Neural cell (in vitro differentiated cells): ENCODE measurements around the gene TBC1D16. TPM values are rescaled to one million over a fixed set of nuclear protein-coding genes. Genes with fewer than 3 reads are reported as not detected.

Source experiments
- H2AFZ ChIP-seq: fragments of 200-600, 300-800 bp; sonication (generic), shearing (Covaris generic); 2 replicates; pipeline ENCODE4 v1.6.0; 2014; ENCODE audit warnings: low read depth, mild to moderate bottlenecking, antibody characterized with exemption, low read length, moderate library complexity
- H3F3A ChIP-seq: fragments of 200-600 bp; shearing (Covaris generic); 2 replicates; pipeline ENCODE4 v1.6.1; 2016; ENCODE audit warnings: mild to moderate bottlenecking, moderate library complexity, mixed read lengths, antibody characterized with exemption, low read length; ENCODE audit not compliant: insufficient read depth, poor library complexity, severe bottlenecking
- H3K27ac ChIP-seq: fragments of 200-600, 300-800 bp; sonication (generic), shearing (Covaris generic); 2 replicates; pipeline ENCODE4 v1.5.1; 2014; ENCODE audit warnings: mild to moderate bottlenecking, low read length, moderate library complexity
- H3K27me3 ChIP-seq: fragments of 300-800, 200-600 bp; sonication (generic), shearing (Covaris generic); 2 replicates; pipeline ENCODE4 v1.6.0; 2014; ENCODE audit warnings: mild to moderate bottlenecking, low read depth, low read length, moderate library complexity; ENCODE audit not compliant: insufficient read depth
- H3K36me3 ChIP-seq: fragments of 300-800, 200-600 bp; sonication (generic), shearing (Covaris generic); 2 replicates; pipeline ENCODE4 v1.5.1; 2014; ENCODE audit warnings: mild to moderate bottlenecking, antibody characterized with exemption, low read length, moderate library complexity; ENCODE audit not compliant: insufficient read depth
- H3K4me2 ChIP-seq: fragments of 300-800, 200-600 bp; sonication (generic), shearing (Covaris generic); 2 replicates; pipeline ENCODE4 v1.6.0; 2014; ENCODE audit warnings: mild to moderate bottlenecking, low read length
- H3K4me3 ChIP-seq: fragments of 300-800, 200-600 bp; sonication (generic), shearing (Covaris generic); 2 replicates; pipeline ENCODE4 v1.5.1; 2014; ENCODE audit warnings: mild to moderate bottlenecking, low read length, moderate library complexity
- H3K79me2 ChIP-seq: fragments of 200-600 bp; shearing (Covaris generic); replicated peaks from 2 replicates; pipeline ENCODE4 v1.6.0; 2014; ENCODE audit warnings: mild to moderate bottlenecking, low read length, moderate library complexity; ENCODE audit not compliant: insufficient read depth
- H3K9ac ChIP-seq: fragments of 300-800, 200-600 bp; sonication (generic), shearing (Covaris generic); 2 replicates; pipeline ENCODE4 v1.6.1; 2016; ENCODE audit warnings: mild to moderate bottlenecking, low read length, mixed read lengths
- H3K9me2 ChIP-seq: fragments of 200-600 bp; shearing (Covaris generic); 2 replicates; pipeline ENCODE4 v1.6.1; 2016; ENCODE audit warnings: mild to moderate bottlenecking, low read length, mixed read lengths; ENCODE audit not compliant: insufficient read depth
- H3K9me3 ChIP-seq: fragments of 200-600, 300-800 bp; sonication (generic), shearing (Covaris generic); 2 replicates; pipeline ENCODE4 v1.6.1; 2016; ENCODE audit warnings: mild to moderate bottlenecking, mixed run types, low read length, moderate library complexity, mixed read lengths
- H4K20me1 ChIP-seq: fragments of 200-600 bp; shearing (Covaris generic); 2 replicates; pipeline ENCODE4 v1.6.1; 2016; ENCODE audit warnings: mild to moderate bottlenecking, mixed run types; ENCODE audit not compliant: insufficient read depth
- CTCF ChIP-seq: fragments of 450-650 bp; IDR thresholded peaks from 2 replicates; pipeline ENCODE4 v1.5.1; 2014; ENCODE audit warnings: antibody characterized with exemption, mild to moderate bottlenecking, moderate library complexity; ENCODE audit not compliant: poor library complexity, severe bottlenecking
- EP300 ChIP-seq: fragments of 450-650 bp; conservative IDR thresholded peaks from 2 replicates; pipeline ENCODE4 v1.6.1; 2014; ENCODE audit warnings: antibody characterized with exemption, mild to moderate bottlenecking, moderate library complexity; ENCODE audit not compliant: poor library complexity, severe bottlenecking
- EZH2 ChIP-seq: fragments of 200-600, 300-800 bp; shearing (Covaris generic), sonication (generic); IDR thresholded peaks from 2 replicates; pipeline ENCODE4 v1.6.1; 2014; ENCODE audit warnings: antibody characterized with exemption, low read length, borderline replicate concordance, mild to moderate bottlenecking; ENCODE audit not compliant: insufficient read depth, poor library complexity, severe bottlenecking
- MXI1 ChIP-seq: fragments of 450-650 bp; conservative IDR thresholded peaks from 2 replicates; pipeline ENCODE4 v1.6.1; 2014; ENCODE audit warnings: antibody characterized with exemption, mild to moderate bottlenecking; ENCODE audit not compliant: poor library complexity, severe bottlenecking
- POLR2AphosphoS5 ChIP-seq: IDR thresholded peaks from 2 replicates; pipeline ENCODE4 v1.6.1; 2012
- RAD21 ChIP-seq: fragments of 450-650 bp; conservative IDR thresholded peaks from 2 replicates; pipeline ENCODE4 v1.6.1; 2014; ENCODE audit warnings: antibody characterized with exemption, mild to moderate bottlenecking, moderate library complexity
- REST ChIP-seq: IDR thresholded peaks from 2 replicates; pipeline ENCODE4 v1.6.1; 2012; ENCODE audit warnings: borderline replicate concordance
- SMC3 ChIP-seq: fragments of 450-650 bp; conservative IDR thresholded peaks from 2 replicates; pipeline ENCODE4 v1.6.1; 2014; ENCODE audit warnings: antibody characterized with exemption, mild to moderate bottlenecking, moderate library complexity; ENCODE audit not compliant: poor library complexity
- TAF1 ChIP-seq: IDR thresholded peaks from 2 replicates; pipeline ENCODE4 v1.6.1; 2012; ENCODE audit warnings: low read depth
- polyA plus RNA-seq: library from polyadenylated mRNA; depleted of rRNA; stranded (reverse); fragments of >200 nt; gene quantifications from 2 replicates; pipeline ENCODE4 v1.2.3, GENCODE V29; 2014

Gene TBC1D16
- polyA plus RNA-seq, 1 donor from 2014 or later, result 19.8 TPM

- Histone ChIP-seq H3K79me2 (no peaks in the 10 kb centered on the region), H3K27ac (no peak overlapping the region), H3K9me2 (no peaks in the 10 kb centered on the region), H3K9ac (no peak overlapping the region), H3F3A (no peaks in the 10 kb centered on the region), H3K4me2 (no peak overlapping the region), H3K27me3 (no peaks in the 10 kb centered on the region), H3K4me3 (no peak overlapping the region), H4K20me1 (no peaks in the 10 kb centered on the region), H3K9me3 (no peaks in the 10 kb centered on the region), H3K36me3 (no peaks in the 10 kb centered on the region), H2AFZ (no peak overlapping the region)
- TF ChIP-seq TAF1 (no peak), EP300 (no peak), REST (no peak), CTCF (no peak), MXI1 (no peak), POLR2AphosphoS5 (no peak), EZH2 (no peak), SMC3 (no peak), RAD21 (no peak)
Measured at GRCh38 chr17:80051681-80052080, 16.0 kb upstream of the TBC1D16 start.

- no peaks in the 10 kb centered on the region for H3F3A ChIP-seq
- H4K20me1 ChIP-seq, result no peaks in the 10 kb centered on the region
- no peak overlapping the region for H2AFZ ChIP-seq
- no peak overlapping the region for H3K4me3 ChIP-seq
- no peak overlapping the region for H3K4me2 ChIP-seq
- H3K9me2 ChIP-seq, result no peaks in the 10 kb centered on the region
- TF ChIP-seq EP300, result no peak
- TF ChIP-seq RAD21, result no peak
- no peak for TF ChIP-seq TAF1
- no peak for TF ChIP-seq EZH2
- no peak for TF ChIP-seq POLR2AphosphoS5
- TF ChIP-seq SMC3, result no peak
- no peak for TF ChIP-seq REST
- TF ChIP-seq MXI1, result no peak
- no peak for TF ChIP-seq CTCF
- no peak overlapping the region for H3K27ac ChIP-seq
- no peaks in the 10 kb centered on the region for H3K79me2 ChIP-seq
- no peaks in the 10 kb centered on the region for H3K27me3 ChIP-seq
- no peak overlapping the region for H3K9ac ChIP-seq
- no peaks in the 10 kb centered on the region for H3K9me3 ChIP-seq
- no peaks in the 10 kb centered on the region for H3K36me3 ChIP-seq
Measured at GRCh38 chr17:80050706-80051105, 15.0 kb upstream of the TBC1D16 start.
